Fibroblast of lung (primary cell): Measurements from ENCODE around the gene TUT7. TPM values are rescaled to one million over a fixed set of nuclear protein-coding genes. Genes with fewer than 3 reads are reported as not detected.

Experiments used
- DNase-seq, 2 donors: peaks; one replicate each; pipeline versions ENCODE4 v3.0.0 to v3.0.0-alpha.2; 2010; ENCODE audit warnings: low read depth in 2 of 2
- H2AFZ ChIP-seq: 2 replicates; pipeline ENCODE4 v1.5.1; 2012; ENCODE audit warnings: low read length, control low read depth, inconsistent platforms
- H3K27ac ChIP-seq: 2 replicates; pipeline ENCODE4 v1.5.1; 2011; ENCODE audit warnings: low read length, control low read depth; ENCODE audit not compliant: insufficient read depth
- H3K27me3 ChIP-seq: 2 replicates; pipeline ENCODE4 v1.5.1; 2011; ENCODE audit warnings: mild to moderate bottlenecking, low read length; ENCODE audit not compliant: control insufficient read depth, insufficient read depth
- H3K36me3 ChIP-seq: 2 replicates; pipeline ENCODE4 v1.5.1; 2011; ENCODE audit warnings: low read length; ENCODE audit not compliant: control insufficient read depth, insufficient read depth
- H3K4me1 ChIP-seq: 2 replicates; pipeline ENCODE4 v1.5.1; 2011; ENCODE audit warnings: low read length; ENCODE audit not compliant: control insufficient read depth, insufficient read depth; ENCODE audit errors: extremely low read depth
- H3K4me2 ChIP-seq: 2 replicates; pipeline ENCODE4 v1.5.1; 2011; ENCODE audit warnings: low read length, control low read depth; ENCODE audit not compliant: insufficient read depth; ENCODE audit errors: extremely low read depth
- H3K4me3 ChIP-seq, 4 experiments: fragments of 200-600 bp in 1 of 4; sonication (generic) in 1 of 4; replicated peaks in 1 of 4; 2 replicates each; pipeline ENCODE4 v1.5.1; 2011 to 2016; ENCODE audit warnings: low read length in 4 of 4, low read depth in 3 of 4, mild to moderate bottlenecking in 3 of 4, control low read depth in 2 of 4, inconsistent platforms in 1 of 4, mixed read lengths in 1 of 4; ENCODE audit not compliant: insufficient read depth in 1 of 4; ENCODE audit errors: control extremely low read depth in 1 of 4
- H3K79me2 ChIP-seq: 2 replicates; pipeline ENCODE4 v1.5.1; 2012; ENCODE audit warnings: mild to moderate bottlenecking, low read length, inconsistent platforms; ENCODE audit not compliant: control insufficient read depth, insufficient read depth
- H3K9ac ChIP-seq: 2 replicates; pipeline ENCODE4 v1.5.1; 2011; ENCODE audit warnings: mild to moderate bottlenecking, low read length, control low read depth; ENCODE audit not compliant: insufficient read depth
- H3K9me3 ChIP-seq: 2 replicates; pipeline ENCODE4 v1.5.1; 2012; ENCODE audit warnings: low read depth, low read length; ENCODE audit not compliant: control insufficient read depth, insufficient read depth
- H4K20me1 ChIP-seq: 2 replicates; pipeline ENCODE4 v1.5.1; 2011; ENCODE audit warnings: low read length; ENCODE audit not compliant: control insufficient read depth, insufficient read depth; ENCODE audit errors: extremely low read depth
- CTCF ChIP-seq, 2 donors: IDR thresholded peaks in 1 of 2; conservative IDR thresholded peaks in 1 of 2; 1 replicate in 1 of 2; 2 replicates in 1 of 2; pipeline ENCODE4 v1.5.1; 2011 to 2012; ENCODE audit warnings: low read length in 2 of 2, control low read depth in 1 of 2, inconsistent platforms in 1 of 2, low read depth in 1 of 2, mild to moderate bottlenecking in 1 of 2
- EZH2 ChIP-seq: IDR thresholded peaks from 2 replicates; pipeline ENCODE4 v1.5.1; 2012; ENCODE audit warnings: low read length, control low read depth, mild to moderate bottlenecking; ENCODE audit errors: missing control alignments
- polyA plus RNA-seq, 2 donors: library from polyadenylated mRNA; depleted of rRNA in 1 of 2; stranded (reverse) in 1 of 2; unstranded in 1 of 2; fragments of >200 nt; gene quantifications; 2 replicates each; pipeline ENCODE4 v1.2.1, GENCODE V29; 2011 to 2012; ENCODE audit warnings: missing spikeins in 1 of 2
- total RNA-seq: library from RNA; depleted of rRNA; stranded (reverse); fragments of >200 nt; gene quantifications from 2 replicates; pipeline ENCODE4 v1.2.1, GENCODE V29; 2014

Gene TUT7
- total and polyA plus RNA-seq, 2 donors (not counting 1 experiment from before 2014, with no cell fraction given), result 31.8 to 36.3 TPM

- Histone ChIP-seq H3K9ac (no peak overlapping the region), H3K79me2 (peaks cover 10% of the 10 kb centered on the region), H3K4me3 (no peak overlapping the region), H3K27ac (no peak overlapping the region), H4K20me1 (no peaks in the 10 kb centered on the region), H3K36me3 (peaks cover 9% of the 10 kb centered on the region), H3K9me3 (no peaks in the 10 kb centered on the region), H3K4me2 (no peak overlapping the region), H3K4me1 (no peaks in the 10 kb centered on the region), H3K27me3 (no peaks in the 10 kb centered on the region), H2AFZ (no peak overlapping the region)
- DNase-seq, result no peak
- no peak for TF ChIP-seq EZH2
- no peak for TF ChIP-seq CTCF (conservative IDR thresholded peaks at IDR 0.05 in 1 of 2, IDR thresholded peaks at IDR 0.05 in 1 of 2; ENCODE audit: low read depth in 1 of 2, low read length in 2 of 2)
These were observed 82.0 kb downstream of the TUT7 start for GRCh38 chr9:86272221-86272620.

- Histone ChIP-seq H3K4me3 (no peak overlapping the region), H3K4me1 (no peaks in the 10 kb centered on the region), H2AFZ (no peak overlapping the region), H3K27me3 (no peaks in the 10 kb centered on the region), H4K20me1 (no peaks in the 10 kb centered on the region), H3K36me3 (peaks cover 2% of the 10 kb centered on the region), H3K9ac (no peak overlapping the region), H3K4me2 (no peak overlapping the region), H3K27ac (no peak overlapping the region), H3K79me2 (no peaks in the 10 kb centered on the region), H3K9me3 (no peaks in the 10 kb centered on the region)
- TF ChIP-seq EZH2 (no peak), CTCF (conservative IDR thresholded peaks at IDR 0.05 in 1 of 2, IDR thresholded peaks at IDR 0.05 in 1 of 2; ENCODE audit: low read depth in 1 of 2, low read length in 2 of 2) (no peak)
- DNase-seq, result no peak
These were observed 90.3 kb downstream of the TUT7 start for GRCh38 chr9:86263876-86264275.

GRCh38 chr9:86262492-86262891 is 91.7 kb downstream of the TUT7 start:
- Histone ChIP-seq H3K4me1 (no peaks in the 10 kb centered on the region), H3K79me2 (no peaks in the 10 kb centered on the region), H3K9ac (no peak overlapping the region), H3K36me3 (peaks cover 2% of the 10 kb centered on the region), H3K4me2 (no peak overlapping the region), H3K27ac (no peak overlapping the region), H3K27me3 (no peaks in the 10 kb centered on the region), H4K20me1 (no peaks in the 10 kb centered on the region), H3K4me3 (no peak overlapping the region), H2AFZ (no peak overlapping the region), H3K9me3 (no peaks in the 10 kb centered on the region)
- no peak for DNase-seq
- no peak for TF ChIP-seq EZH2
- no peak for TF ChIP-seq CTCF (conservative IDR thresholded peaks at IDR 0.05 in 1 of 2, IDR thresholded peaks at IDR 0.05 in 1 of 2; ENCODE audit: low read depth in 1 of 2, low read length in 2 of 2)
